CD14-positive monocyte (primary cell): ENCODE data around the gene ROBO3. TPM values are rescaled to one million over a fixed set of nuclear protein-coding genes. Genes with fewer than 3 reads are reported as not detected.

ENCODE experiments used
- DNase-seq, 3 donors: peaks; one replicate each; pipeline ENCODE4 v3.0.0-alpha.2; 2011 to 2022
- H2AFZ ChIP-seq: 2 replicates; pipeline ENCODE4 v1.6.0; 2012; ENCODE audit warnings: mild to moderate bottlenecking, low read depth, low read length, inconsistent platforms; ENCODE audit not compliant: insufficient read depth, poor library complexity, severe bottlenecking
- H3K27ac ChIP-seq, 2 donors: 1 replicate in 1 of 2; 2 replicates in 1 of 2; pipeline ENCODE4 v1.5.1; 2012 to 2013; ENCODE audit warnings: low read length in 2 of 2, control low read depth in 1 of 2, inconsistent platforms in 1 of 2, low read depth in 1 of 2, mild to moderate bottlenecking in 1 of 2
- H3K27me3 ChIP-seq, 2 donors: one replicate each; pipeline versions ENCODE4 v1.6.0 to v1.6.1; 2011 to 2013; ENCODE audit warnings: low read length in 2 of 2; ENCODE audit not compliant: control insufficient read depth in 2 of 2, insufficient read depth in 2 of 2
- H3K36me3 ChIP-seq, 2 donors: replicated peaks in 1 of 2; 1 replicate in 1 of 2; 2 replicates in 1 of 2; pipeline versions ENCODE4 v1.5.1 to v1.6.1; 2012 to 2013; ENCODE audit warnings: low read length in 2 of 2, control low read depth in 1 of 2, inconsistent platforms in 1 of 2, mild to moderate bottlenecking in 1 of 2; ENCODE audit not compliant: insufficient read depth in 2 of 2, control insufficient read depth in 1 of 2
- H3K4me1 ChIP-seq, 2 donors: 1 replicate in 1 of 2; 2 replicates in 1 of 2; pipeline versions ENCODE4 v1.5.1 to v1.6.1; 2012 to 2013; ENCODE audit warnings: low read length in 2 of 2, control low read depth in 1 of 2, inconsistent platforms in 1 of 2, mild to moderate bottlenecking in 1 of 2, moderate library complexity in 1 of 2; ENCODE audit not compliant: insufficient read depth in 2 of 2, control insufficient read depth in 1 of 2
- H3K4me2 ChIP-seq: replicated peaks from 2 replicates; pipeline ENCODE3; 2012; ENCODE audit warnings: low read length, moderate library complexity, mild to moderate bottlenecking; ENCODE audit not compliant: poor library complexity, severe bottlenecking; ENCODE audit errors: extremely low read depth
- H3K4me3 ChIP-seq, 3 experiments: fragments of 200-600 bp in 1 of 3; sonication (generic) in 1 of 3; replicated peaks in 1 of 3; 1 replicate in 2 of 3; 2 replicates in 1 of 3; pipeline ENCODE4 v1.5.1; 2011 to 2013; ENCODE audit warnings: low read length in 3 of 3, mild to moderate bottlenecking in 3 of 3, control low read depth in 2 of 3, low read depth in 2 of 3, inconsistent platforms in 1 of 3, moderate library complexity in 1 of 3
- H3K79me2 ChIP-seq: 2 replicates; pipeline ENCODE4 v1.6.0; 2012; ENCODE audit warnings: mild to moderate bottlenecking, control low read depth, inconsistent platforms, low read length, moderate library complexity; ENCODE audit not compliant: insufficient read depth
- H3K9ac ChIP-seq: 2 replicates; pipeline ENCODE4 v1.6.0; 2017; ENCODE audit warnings: low read length, mild to moderate bottlenecking; ENCODE audit not compliant: insufficient read depth, poor library complexity, severe bottlenecking
- H3K9me3 ChIP-seq, 2 donors: replicated peaks in 1 of 2; 1 replicate in 1 of 2; 2 replicates in 1 of 2; pipeline versions ENCODE4 v1.5.1 to v1.6.1; 2012 to 2013; ENCODE audit warnings: low read length in 2 of 2, control low read depth in 1 of 2; ENCODE audit not compliant: control insufficient read depth in 1 of 2, insufficient read depth in 1 of 2
- H4K20me1 ChIP-seq: 2 replicates; pipeline ENCODE4 v1.6.0; 2012; ENCODE audit warnings: mild to moderate bottlenecking, low read length, control low read depth, moderate library complexity; ENCODE audit not compliant: insufficient read depth
- H3K27ac Mint-ChIP-seq, 7 donors: one replicate each; pipeline ENCODE4 v1.8.0; 2020; ENCODE audit warnings: mild to moderate bottlenecking in 7 of 7, mixed read lengths in 7 of 7, moderate library complexity in 6 of 7, inconsistent platforms in 2 of 7
- H3K27me3 Mint-ChIP-seq, 3 donors: one replicate each; pipeline ENCODE4 v1.8.0; 2021 to 2022; ENCODE audit warnings: low read depth in 3 of 3, mild to moderate bottlenecking in 3 of 3, mixed read lengths in 3 of 3, moderate library complexity in 3 of 3, inconsistent platforms in 1 of 3
- H3K36me3 Mint-ChIP-seq, 2 donors: one replicate each; pipeline ENCODE4 v1.8.0; 2020; ENCODE audit warnings: mixed read lengths in 2 of 2, inconsistent platforms in 1 of 2, mild to moderate bottlenecking in 1 of 2
- H3K4me1 Mint-ChIP-seq: one replicate; pipeline ENCODE4 v1.8.0; 2020; ENCODE audit warnings: mild to moderate bottlenecking, mixed read lengths
- H3K4me3 Mint-ChIP-seq, 2 donors: one replicate each; pipeline ENCODE4 v1.8.0; 2020; ENCODE audit warnings: mild to moderate bottlenecking in 2 of 2, mixed read lengths in 2 of 2, moderate library complexity in 1 of 2
- H3K9me3 Mint-ChIP-seq, 7 donors: one replicate each; pipeline ENCODE4 v1.8.0; 2020 to 2022; ENCODE audit warnings: mixed read lengths in 7 of 7, mild to moderate bottlenecking in 6 of 7, moderate library complexity in 6 of 7, inconsistent platforms in 2 of 7
- WGBS: methylation state at CpG from one replicate; pipeline ENCODE4 v1.1.5; 2013; ENCODE audit warnings: missing lambda C conversion rate; ENCODE audit not compliant: insufficient coverage; 5-methylcytosine and 5-hydroxymethylcytosine counted together
- intact Hi-C, 2 donors: fragments of 100-400 bp; cut with micrococcal nuclease; formaldehyde crosslinking; loops; one replicate each; pipeline versions ENCODE4 v1.15.0 to v1.15.1; 2023
- polyA plus RNA-seq, 3 donors: library from polyadenylated mRNA; depleted of rRNA in 1 of 3; unstranded in 2 of 3; stranded (reverse) in 1 of 3; fragments of 300-500 nt in 2 of 3; fragments of >200 nt in 1 of 3; fragmentation: Illumina TruSeq in 2 of 3; gene quantifications; 1 replicate in 2 of 3; 2 replicates in 1 of 3; pipeline ENCODE4 v1.2.3, GENCODE V29; 2012 to 2021
- TF ChIP-seq, protein P1 (sequence below): fragments of 200-600 bp; IDR thresholded peaks from one replicate; pipeline ENCODE4 v1.8.0; 2022; ENCODE audit warnings: antibody characterized with exemption, mild to moderate bottlenecking

ROBO3 gene
- polyA plus RNA-seq, 3 donors = 0.39 to 11.6 (median 0.81) TPM

DNA sequence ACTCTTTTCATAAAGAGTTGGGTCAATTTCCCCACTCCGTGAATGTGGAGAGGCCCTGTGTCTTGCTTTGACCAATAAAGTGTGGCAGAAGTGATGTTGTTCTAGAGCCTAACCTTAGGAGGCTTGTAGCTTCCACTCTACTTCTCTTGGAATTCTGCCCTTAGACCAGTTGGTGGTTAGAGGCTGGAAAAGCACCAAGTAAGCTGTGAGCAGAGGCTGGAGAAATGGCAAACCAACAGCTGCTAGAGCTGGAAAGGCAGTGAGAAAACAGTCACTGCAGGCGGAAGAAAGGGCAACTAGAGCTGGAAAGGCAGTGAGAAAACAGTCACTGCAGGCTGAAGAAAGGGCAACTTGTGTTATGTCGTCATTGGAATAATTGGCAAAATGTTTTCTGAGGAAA, 35.2 kb upstream of the ROBO3 start:
- H3K4me3 Mint-ChIP-seq = no peak overlapping the region
- H3K9me3 Mint-ChIP-seq = peaks cover 0 to 2% (median 0%) of the 10 kb centered on the region in 7 donors
- no peaks in the 10 kb centered on the region for H3K9me3 ChIP-seq
- peaks cover 7 to 25% (median 11%) of the 10 kb centered on the region in 3 donors for H3K27me3 Mint-ChIP-seq
- WGBS = no CpG with 5 or more reads among the region's 3 CpGs
- no peak overlapping the region for H3K4me3 ChIP-seq
- H3K27me3 ChIP-seq = peaks cover 9 to 11% of the 10 kb centered on the region in 2 donors
- H3K36me3 Mint-ChIP-seq = no peaks in the 10 kb centered on the region
- H3K79me2 ChIP-seq = no peaks in the 10 kb centered on the region
- DNase-seq = no peak
- no peak overlapping the region for H3K27ac Mint-ChIP-seq
- no peak overlapping the region for H3K4me2 ChIP-seq
- no peak overlapping the region for H3K9ac ChIP-seq
- intact Hi-C loops = no loop called here
- no peak overlapping the region for H3K27ac ChIP-seq
- no peaks in the 10 kb centered on the region for H3K4me1 Mint-ChIP-seq
- TF ChIP-seq, protein P1, sequence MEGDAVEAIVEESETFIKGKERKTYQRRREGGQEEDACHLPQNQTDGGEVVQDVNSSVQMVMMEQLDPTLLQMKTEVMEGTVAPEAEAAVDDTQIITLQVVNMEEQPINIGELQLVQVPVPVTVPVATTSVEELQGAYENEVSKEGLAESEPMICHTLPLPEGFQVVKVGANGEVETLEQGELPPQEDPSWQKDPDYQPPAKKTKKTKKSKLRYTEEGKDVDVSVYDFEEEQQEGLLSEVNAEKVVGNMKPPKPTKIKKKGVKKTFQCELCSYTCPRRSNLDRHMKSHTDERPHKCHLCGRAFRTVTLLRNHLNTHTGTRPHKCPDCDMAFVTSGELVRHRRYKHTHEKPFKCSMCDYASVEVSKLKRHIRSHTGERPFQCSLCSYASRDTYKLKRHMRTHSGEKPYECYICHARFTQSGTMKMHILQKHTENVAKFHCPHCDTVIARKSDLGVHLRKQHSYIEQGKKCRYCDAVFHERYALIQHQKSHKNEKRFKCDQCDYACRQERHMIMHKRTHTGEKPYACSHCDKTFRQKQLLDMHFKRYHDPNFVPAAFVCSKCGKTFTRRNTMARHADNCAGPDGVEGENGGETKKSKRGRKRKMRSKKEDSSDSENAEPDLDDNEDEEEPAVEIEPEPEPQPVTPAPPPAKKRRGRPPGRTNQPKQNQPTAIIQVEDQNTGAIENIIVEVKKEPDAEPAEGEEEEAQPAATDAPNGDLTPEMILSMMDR = no peak
- H2AFZ ChIP-seq = no peak overlapping the region
- no peaks in the 10 kb centered on the region for H4K20me1 ChIP-seq
- no peaks in the 10 kb centered on the region for H3K4me1 ChIP-seq
- no peaks in the 10 kb centered on the region for H3K36me3 ChIP-seq

DNA sequence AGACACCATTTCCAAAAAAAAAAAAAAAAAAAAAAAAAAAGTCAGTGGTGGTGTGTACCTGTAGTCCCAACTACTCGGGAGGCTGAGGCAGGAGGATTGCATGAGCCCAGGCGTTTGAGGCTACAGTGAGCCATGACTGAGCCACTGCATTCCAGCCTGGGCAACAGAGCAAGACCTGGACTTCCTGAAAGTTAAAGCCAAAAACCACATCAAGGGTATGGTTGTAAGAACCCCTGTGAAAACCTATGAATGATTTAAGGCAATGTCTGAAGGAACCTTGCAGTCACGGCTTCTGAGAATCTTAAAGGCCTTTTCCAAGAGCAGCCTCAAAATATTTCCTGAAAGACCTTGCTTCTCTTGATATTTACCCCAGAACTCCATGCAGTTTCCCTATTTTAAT, 34.5 kb upstream of the ROBO3 start:
- no peak overlapping the region for H3K9ac ChIP-seq
- TF ChIP-seq, protein P1 = no peak
- H3K9me3 ChIP-seq = no peaks in the 10 kb centered on the region
- H3K4me1 Mint-ChIP-seq = no peaks in the 10 kb centered on the region
- H3K27me3 ChIP-seq = peaks cover 11% of the 10 kb centered on the region in 2 donors
- H3K27ac Mint-ChIP-seq = no peak overlapping the region
- H3K9me3 Mint-ChIP-seq = peaks cover 0 to 2% (median 0%) of the 10 kb centered on the region in 7 donors
- H3K36me3 Mint-ChIP-seq = no peaks in the 10 kb centered on the region
- H3K36me3 ChIP-seq = no peaks in the 10 kb centered on the region
- no peak overlapping the region for H3K27ac ChIP-seq
- H3K4me3 Mint-ChIP-seq = no peak overlapping the region
- 100% methylated on average over 2 of the region's 3 CpGs for WGBS
- no peak for DNase-seq
- H3K79me2 ChIP-seq = no peaks in the 10 kb centered on the region
- intact Hi-C loops = no loop called here
- H3K4me3 ChIP-seq = no peak overlapping the region
- no peaks in the 10 kb centered on the region for H3K4me1 ChIP-seq
- H3K4me2 ChIP-seq = no peak overlapping the region
- no peak overlapping the region for H2AFZ ChIP-seq
- H3K27me3 Mint-ChIP-seq = peaks cover 10 to 33% (median 11%) of the 10 kb centered on the region in 3 donors
- H4K20me1 ChIP-seq = no peaks in the 10 kb centered on the region
